GM21367 (cell line): ENCODE data around the gene OR2T27.
A peak's percentile ranks its signal among the peaks of the same experiment; 100 is the strongest.
"Not testable (repeated sequence)": the region's sequence is repeated elsewhere in the genome, so short reads cannot be mapped to it uniquely, and the experiment has no call there.

Experiments used
- ATAC-seq: cut with Tn5 transposase; IDR thresholded peaks from one replicate; pipeline ENCODE4 v1.9.1; 2021; ENCODE audit not compliant: unreplicated experiment

Gene OR2T27

DNA sequence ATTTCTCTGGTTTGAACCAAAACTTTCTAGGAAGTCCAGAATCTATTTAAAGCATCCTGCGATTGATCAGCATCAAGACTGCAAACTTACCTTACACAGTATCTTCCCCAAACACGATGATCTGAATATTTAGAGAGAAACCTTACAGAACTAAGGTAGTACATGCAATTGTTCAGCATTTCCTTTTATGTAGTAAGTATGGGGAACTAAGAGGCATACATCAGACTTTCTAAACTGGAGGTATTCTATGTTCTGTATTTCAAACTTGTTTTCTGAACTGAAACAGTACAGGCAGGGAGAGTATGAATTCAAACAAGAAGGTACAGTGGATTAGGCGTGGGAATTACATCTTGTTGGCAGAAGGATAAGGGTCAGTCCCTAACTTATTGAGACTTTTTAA, at the start of gene OR2T27:
Gene OR2T27, minus strand, starts transcription at position 175 of the 400 bp plus-strand sequence. CDS start 4,644 bp downstream, outside the sequence.
- ATAC-seq, result not testable (repeated sequence)

DNA sequence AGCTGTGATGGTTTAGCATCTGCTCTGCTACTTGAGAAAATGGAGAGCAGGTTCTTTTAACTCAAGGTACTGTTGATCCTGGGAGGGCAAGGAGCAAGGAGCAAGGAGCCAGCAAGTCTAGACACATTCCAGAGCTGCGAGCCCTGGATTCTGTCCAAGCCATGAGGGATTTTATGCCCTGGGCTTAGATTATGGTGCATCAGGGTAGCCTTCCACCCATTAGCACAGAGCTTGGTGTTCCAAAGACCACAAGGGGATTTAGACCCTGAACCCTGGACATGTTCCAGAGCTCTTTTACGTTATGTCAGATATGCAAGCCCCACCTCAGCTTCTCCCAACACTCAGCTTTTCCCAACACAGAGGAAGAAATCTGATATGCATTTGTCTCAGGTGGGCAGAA, 49.3 kb upstream of the OR2T27 start:
- ATAC-seq, result no peak

GRCh38 chr1:248703674-248704073, 48.3 kb upstream of the OR2T27 start:
- ATAC-seq, result no peak

DNA sequence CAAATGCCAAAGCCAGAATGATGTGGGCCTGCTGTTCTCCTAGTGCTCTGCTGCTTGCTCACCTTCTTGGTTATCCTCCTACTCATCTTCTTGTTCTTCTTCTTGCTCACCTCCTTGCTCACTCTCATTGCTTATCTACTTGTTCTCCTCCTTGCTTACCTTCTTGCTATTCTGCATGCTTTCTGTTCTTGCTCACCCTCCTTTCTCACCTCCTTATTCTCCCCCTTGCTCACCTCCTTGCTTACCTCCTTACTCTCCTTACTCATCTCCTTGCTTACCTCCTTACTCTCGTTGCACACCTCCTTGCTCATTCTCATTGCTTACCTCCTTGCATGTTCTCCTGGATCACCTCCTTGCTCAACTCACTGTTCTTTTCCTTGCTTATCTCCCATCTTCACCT, 47.4 kb upstream of the OR2T27 start, which contains the start of gene OR14I1:
Gene OR14I1, minus strand, starts transcription at position 53 of the 400 bp plus-strand sequence.
- ATAC-seq, result no peak

GRCh38 chr1:248699099-248699498, 43.8 kb upstream of the OR2T27 start:
- no peak for ATAC-seq

GRCh38 chr1:248697907-248698306, 42.6 kb upstream of the OR2T27 start:
- ATAC-seq, result no peak

GRCh38 chr1:248696774-248697173, 41.4 kb upstream of the OR2T27 start:
- no peak for ATAC-seq

- no peak for ATAC-seq
These were observed 40.9 kb upstream of the OR2T27 start for GRCh38 chr1:248696261-248696660.

- ATAC-seq, result no peak
These were observed 40.3 kb upstream of the OR2T27 start for GRCh38 chr1:248695451-248696132.

DNA sequence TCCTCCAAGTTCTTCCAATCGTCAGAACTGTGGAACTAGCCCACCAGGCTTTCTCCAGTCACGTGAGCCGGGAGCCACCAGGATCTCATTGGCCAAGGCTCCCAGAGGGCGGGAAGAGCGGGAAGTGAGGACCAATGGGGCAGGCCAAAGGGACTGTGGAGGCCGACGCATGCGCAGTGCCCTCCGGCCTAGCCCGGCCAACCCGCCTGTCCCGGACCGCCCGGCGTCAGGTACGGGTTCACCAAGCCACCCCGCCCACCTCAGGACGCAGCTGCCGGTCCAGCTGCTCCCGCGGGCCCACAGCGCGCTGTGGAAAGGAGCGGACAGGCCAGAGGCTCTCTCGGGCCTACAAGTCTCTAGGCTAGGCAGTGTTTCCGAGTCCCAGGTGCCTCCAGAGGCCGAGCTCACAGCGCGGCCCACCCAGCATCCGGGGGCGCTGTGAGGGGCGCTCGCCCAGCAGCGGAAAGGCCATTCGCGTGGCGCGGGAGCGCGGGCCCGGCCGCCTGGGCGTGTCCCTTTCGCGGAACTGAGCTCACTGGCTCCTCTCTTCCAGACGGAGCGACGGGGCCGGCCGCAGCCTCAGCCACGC, 36.3 kb upstream of the OR2T27 start:
- ATAC-seq, result no peak

- ATAC-seq, result no peak
These were observed 33.4 kb upstream of the OR2T27 start for GRCh38 chr1:248688527-248689298.

DNA sequence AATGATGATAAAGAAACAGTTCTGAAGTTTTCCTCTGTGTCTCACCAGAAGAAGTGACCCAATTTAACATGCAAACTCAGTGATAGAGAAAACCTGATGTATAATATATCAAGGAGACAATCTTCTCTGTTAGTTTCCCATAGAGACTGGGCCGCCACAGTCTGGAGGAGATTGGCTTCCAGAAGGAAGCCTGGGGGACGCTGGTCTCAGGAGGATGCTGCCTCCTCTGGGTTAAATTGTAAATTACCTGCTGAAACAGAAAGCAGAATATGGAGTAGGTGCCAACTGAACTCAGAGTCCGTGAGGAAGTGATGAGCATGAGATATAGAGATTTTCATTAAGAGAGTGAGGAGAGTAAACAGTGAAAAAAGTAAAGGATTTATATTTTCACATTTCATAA, 31.5 kb upstream of the OR2T27 start:
- peak; percentile 88 for ATAC-seq

GRCh38 chr1:248681651-248682050, 26.3 kb upstream of the OR2T27 start:
- ATAC-seq, result no peak

GRCh38 chr1:248670003-248670402, 14.7 kb upstream of the OR2T27 start:
- ATAC-seq, result no peak

DNA sequence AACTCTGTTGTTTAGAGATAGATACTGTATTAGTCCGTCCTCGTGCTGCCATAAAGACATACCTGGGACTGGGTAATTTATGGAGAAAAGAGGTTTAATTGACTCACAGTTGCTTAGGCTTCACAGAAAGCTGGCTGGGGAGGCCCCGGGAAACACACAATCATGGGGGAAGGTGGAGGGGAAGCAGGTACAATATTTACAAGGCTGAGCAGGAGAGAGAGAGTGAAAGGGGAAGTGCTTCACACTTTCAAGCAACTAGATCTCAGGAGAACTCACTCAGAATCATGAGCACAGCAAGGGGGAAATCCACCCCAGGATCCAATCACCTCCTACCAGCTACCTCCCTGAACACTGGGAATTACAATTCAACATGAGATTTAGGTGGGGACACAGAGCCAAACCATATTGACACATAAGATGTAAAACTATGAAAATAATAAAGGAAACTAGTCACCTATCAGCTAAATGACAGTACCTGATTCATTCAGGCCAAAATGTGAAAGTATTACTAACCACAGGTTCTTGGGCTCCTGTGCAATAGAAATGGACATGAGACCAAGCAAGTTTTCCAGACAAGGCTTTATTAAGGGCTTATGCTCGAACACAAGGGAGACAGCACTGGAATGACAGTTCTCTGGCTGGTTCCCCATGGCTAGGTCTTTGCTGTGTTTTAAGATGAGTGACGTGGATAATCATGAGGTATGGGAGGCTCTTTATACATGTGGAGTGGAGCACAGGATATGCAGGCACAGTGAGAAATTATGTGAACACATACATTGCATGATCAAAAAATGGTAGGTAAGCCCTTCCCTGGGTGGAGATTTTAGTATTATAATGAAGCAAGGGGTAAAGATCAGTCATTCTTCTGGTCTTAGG, 8.4 kb upstream of the OR2T27 start:
- peak; percentile 93 for ATAC-seq

DNA sequence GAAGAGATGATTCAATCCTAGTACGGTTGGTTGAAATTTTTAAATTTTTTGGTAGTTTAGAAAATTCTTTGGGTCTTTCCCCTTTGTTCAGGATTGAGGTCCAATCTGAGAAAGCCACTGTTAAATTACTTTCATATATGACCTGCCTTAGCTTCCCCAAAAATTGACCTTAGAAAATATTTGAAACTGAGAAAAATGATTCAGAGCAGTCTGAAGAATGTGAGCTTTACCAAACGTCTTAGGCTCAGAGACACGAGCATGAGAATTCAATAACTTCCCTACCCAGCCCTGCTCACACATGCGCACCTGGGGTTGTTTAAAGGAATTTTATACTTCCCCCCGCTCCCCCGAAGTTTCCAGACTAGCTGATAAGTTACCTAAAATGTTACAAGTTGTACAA, 1.5 kb upstream of the OR2T27 start:
- not testable (repeated sequence) for ATAC-seq

DNA sequence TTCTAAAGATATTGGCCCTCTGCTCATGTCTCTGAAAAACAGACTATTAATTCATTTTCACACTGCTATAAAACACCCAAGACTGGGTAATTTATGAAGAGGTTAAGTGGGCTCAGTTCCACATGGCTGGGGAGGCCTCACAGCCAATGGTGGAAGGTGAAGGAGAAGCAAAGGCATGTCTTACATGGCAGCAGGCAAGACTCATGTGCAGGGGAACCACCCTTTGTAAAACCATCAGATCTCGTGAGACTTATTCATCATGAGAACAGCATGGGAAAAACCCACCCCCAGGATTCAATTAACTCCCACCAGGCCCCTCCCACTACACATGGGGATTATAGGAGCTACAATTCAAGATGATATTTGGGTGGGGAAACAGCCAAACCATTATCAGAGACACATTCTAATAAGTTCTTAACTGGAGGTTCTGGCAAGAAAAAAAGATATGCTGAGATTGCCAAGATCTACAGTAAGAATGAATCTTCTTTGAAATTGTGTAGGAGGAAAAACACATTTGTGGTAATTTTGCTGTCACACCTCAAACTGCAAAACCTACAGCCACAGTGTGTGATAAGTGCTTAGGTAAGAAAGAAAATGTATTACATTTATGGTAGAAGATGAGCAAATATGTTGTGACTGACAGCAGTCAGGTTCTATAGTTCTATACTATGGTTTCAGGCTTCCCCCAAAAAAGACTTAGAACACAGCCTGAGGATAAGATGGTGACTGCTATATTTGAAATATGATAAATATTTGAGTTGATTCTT, 6.4 kb downstream of the OR2T27 start:
- ATAC-seq, result not testable (repeated sequence)

DNA sequence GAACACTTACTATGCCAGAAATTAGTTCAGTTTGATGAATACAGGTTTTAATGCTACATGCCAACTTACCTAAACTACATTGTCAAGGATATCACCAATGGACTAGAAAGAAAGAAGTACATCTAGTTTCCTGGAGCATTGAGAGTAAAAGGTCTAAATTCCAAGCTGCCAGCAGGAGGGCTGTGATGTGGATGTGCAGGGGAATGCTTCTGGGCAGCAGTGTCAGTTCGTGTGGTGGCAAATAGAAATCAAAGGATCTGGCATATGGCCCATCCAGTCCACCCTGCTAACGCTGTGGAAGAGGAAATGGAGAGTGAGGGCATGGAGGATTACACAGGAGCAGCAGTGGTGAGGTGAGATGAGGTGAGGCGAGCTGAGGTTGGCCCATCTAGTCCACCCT, 10.2 kb downstream of the OR2T27 start, which contains the start of gene OR2T35:
Gene OR2T35, minus strand, starts transcription at position 101 of the 400 bp plus-strand sequence. CDS start 6,020 bp downstream, outside the sequence.
- ATAC-seq, result not testable (repeated sequence)

DNA sequence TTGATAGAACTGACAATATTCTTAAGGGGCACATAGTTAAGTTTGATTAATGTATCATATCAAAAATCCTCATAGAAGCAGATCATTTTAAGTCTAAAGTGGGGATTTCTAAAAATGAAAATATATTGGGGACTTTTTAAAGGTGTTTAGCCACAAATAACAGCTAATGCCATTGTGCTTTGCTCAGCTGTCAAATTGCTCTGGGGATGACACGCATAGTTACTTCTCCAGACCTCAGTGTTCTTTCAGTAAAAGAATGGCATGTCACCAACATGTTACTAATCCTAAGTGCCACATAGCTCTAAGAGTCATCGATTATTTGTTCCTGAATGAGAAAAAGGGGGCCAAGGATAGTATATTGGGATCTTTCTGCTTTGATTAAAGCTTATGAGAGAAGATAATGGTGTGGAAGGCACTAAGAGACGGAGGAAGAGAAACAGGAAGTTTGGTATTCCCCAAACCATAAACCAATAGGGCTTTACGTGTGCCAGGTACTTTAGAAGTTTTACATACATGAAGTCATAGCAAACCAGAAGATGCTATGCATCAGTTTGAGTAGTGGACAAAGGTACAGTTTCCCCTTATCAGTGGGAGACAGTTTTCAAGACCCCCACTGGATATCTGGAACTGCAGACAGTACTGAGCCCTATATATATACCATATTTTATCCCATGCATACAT, 12.2 kb downstream of the OR2T27 start:
- ATAC-seq, result peak; percentile 47
